IPS-18a (cell line): Measurements from ENCODE around the gene PREX1.

Experiments used
- H3K27ac ChIP-seq: one replicate; pipeline ENCODE4 v1.5.1; 2013; ENCODE audit warnings: low read length
- H3K27me3 ChIP-seq: one replicate; pipeline ENCODE4 v1.6.1; 2013; ENCODE audit warnings: mild to moderate bottlenecking, low read length; ENCODE audit not compliant: control insufficient read depth, insufficient read depth
- H3K36me3 ChIP-seq: one replicate; pipeline ENCODE4 v1.6.1; 2013; ENCODE audit warnings: low read depth, low read length; ENCODE audit not compliant: control insufficient read depth
- H3K4me1 ChIP-seq: one replicate; pipeline ENCODE4 v1.6.1; 2013; ENCODE audit warnings: low read depth, low read length; ENCODE audit not compliant: control insufficient read depth
- H3K4me3 ChIP-seq: one replicate; pipeline ENCODE4 v1.5.1; 2013; ENCODE audit warnings: low read length
- H3K9ac ChIP-seq: one replicate; pipeline ENCODE4 v1.6.1; 2013; ENCODE audit warnings: mild to moderate bottlenecking, low read length, moderate library complexity
- H3K9me3 ChIP-seq: one replicate; pipeline ENCODE4 v1.6.1; 2013; ENCODE audit warnings: low read depth, low read length; ENCODE audit not compliant: control insufficient read depth

PREX1 gene

GRCh38 chr20:48858075-48858790 lies 30.4 kb upstream of the PREX1 start:
- Histone ChIP-seq H3K9ac (no peak overlapping the region), H3K4me1 (no peaks in the 10 kb centered on the region), H3K9me3 (no peaks in the 10 kb centered on the region), H3K27ac (no peak overlapping the region), H3K27me3 (no peaks in the 10 kb centered on the region), H3K4me3 (no peak overlapping the region), H3K36me3 (no peaks in the 10 kb centered on the region)

DNA sequence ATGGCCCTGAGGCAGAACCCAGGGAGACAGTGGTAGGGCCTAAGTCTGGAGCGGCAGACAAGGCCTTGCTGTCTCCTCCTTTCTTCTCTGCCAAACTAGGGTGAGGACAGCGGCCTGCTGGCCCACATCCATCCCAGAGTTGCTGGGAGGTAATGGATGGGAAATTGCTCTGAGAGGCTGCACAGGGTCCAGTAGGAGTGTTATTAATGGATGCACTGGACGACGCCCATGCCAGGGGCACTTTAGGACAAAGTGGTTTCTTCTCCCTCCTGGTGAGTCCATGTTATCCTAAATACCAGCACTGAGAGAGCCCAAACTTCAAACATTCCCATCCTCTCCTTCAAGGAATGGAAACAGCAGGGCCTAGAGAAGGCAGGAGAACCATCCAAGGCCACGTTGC lies 28.3 kb upstream of the PREX1 start:
- Histone ChIP-seq H3K9me3 (no peaks in the 10 kb centered on the region), H3K4me3 (no peak overlapping the region), H3K36me3 (no peaks in the 10 kb centered on the region), H3K4me1 (no peaks in the 10 kb centered on the region), H3K9ac (no peak overlapping the region), H3K27ac (no peak overlapping the region), H3K27me3 (no peaks in the 10 kb centered on the region)

DNA sequence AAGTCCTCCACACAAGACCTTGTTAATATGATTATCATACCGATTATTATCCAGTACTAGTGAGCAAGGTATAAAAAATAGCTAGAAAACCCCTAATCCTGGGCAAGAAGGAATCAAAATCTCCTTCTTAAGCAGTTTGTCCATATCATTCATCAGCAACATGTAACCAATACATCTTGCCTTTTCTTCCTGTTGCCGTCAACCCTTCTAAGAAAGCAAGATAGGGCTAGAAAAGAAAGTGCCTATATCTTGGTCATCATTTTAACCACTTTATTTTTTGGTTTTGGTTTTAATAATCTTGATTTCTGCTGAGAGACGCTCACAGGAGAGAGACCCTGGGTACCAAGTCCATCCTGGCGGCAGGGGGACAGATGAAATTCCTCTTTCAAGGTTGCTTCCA lies 27.2 kb upstream of the PREX1 start:
- Histone ChIP-seq H3K4me3 (no peak overlapping the region), H3K27ac (no peak overlapping the region), H3K9me3 (no peaks in the 10 kb centered on the region), H3K4me1 (no peaks in the 10 kb centered on the region), H3K9ac (no peak overlapping the region), H3K36me3 (no peaks in the 10 kb centered on the region), H3K27me3 (no peaks in the 10 kb centered on the region)

GRCh38 chr20:48852609-48853008 lies 24.8 kb upstream of the PREX1 start:
- Histone ChIP-seq H3K9me3 (no peaks in the 10 kb centered on the region), H3K27ac (no peak overlapping the region), H3K4me1 (no peaks in the 10 kb centered on the region), H3K36me3 (no peaks in the 10 kb centered on the region), H3K27me3 (no peaks in the 10 kb centered on the region), H3K4me3 (no peak overlapping the region), H3K9ac (no peak overlapping the region)

GRCh38 chr20:48851579-48851978 lies 23.8 kb upstream of the PREX1 start:
- H3K27ac ChIP-seq, result no peak overlapping the region
- H3K4me3 ChIP-seq, result no peak overlapping the region
- H3K9ac ChIP-seq, result no peak overlapping the region
- H3K36me3 ChIP-seq, result no peaks in the 10 kb centered on the region
- H3K9me3 ChIP-seq, result no peaks in the 10 kb centered on the region
- H3K27me3 ChIP-seq, result no peaks in the 10 kb centered on the region
- peaks cover 6% of the 10 kb centered on the region for H3K4me1 ChIP-seq

DNA sequence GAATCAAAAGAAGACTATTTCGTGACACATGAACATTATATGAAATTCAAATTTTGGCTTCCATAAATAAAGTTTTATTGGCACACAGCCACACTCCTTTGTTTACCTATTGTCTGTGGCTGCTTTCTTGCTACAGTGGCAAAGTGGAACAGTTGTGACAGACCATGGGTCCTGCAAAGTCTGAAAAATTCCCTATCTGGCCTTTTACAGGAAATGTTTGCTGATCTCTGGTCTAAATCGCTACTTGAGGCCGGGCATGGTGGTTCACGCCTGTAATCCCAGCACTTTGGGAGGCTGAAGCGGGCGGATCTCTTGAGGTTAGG lies 23.1 kb upstream of the PREX1 start:
- H3K4me3 ChIP-seq, result no peak overlapping the region
- H3K27me3 ChIP-seq, result no peaks in the 10 kb centered on the region
- H3K9me3 ChIP-seq, result no peaks in the 10 kb centered on the region
- H3K4me1 ChIP-seq, result peaks cover 7% of the 10 kb centered on the region
- H3K36me3 ChIP-seq, result no peaks in the 10 kb centered on the region
- H3K27ac ChIP-seq, result no peak overlapping the region
- H3K9ac ChIP-seq, result no peak overlapping the region

DNA sequence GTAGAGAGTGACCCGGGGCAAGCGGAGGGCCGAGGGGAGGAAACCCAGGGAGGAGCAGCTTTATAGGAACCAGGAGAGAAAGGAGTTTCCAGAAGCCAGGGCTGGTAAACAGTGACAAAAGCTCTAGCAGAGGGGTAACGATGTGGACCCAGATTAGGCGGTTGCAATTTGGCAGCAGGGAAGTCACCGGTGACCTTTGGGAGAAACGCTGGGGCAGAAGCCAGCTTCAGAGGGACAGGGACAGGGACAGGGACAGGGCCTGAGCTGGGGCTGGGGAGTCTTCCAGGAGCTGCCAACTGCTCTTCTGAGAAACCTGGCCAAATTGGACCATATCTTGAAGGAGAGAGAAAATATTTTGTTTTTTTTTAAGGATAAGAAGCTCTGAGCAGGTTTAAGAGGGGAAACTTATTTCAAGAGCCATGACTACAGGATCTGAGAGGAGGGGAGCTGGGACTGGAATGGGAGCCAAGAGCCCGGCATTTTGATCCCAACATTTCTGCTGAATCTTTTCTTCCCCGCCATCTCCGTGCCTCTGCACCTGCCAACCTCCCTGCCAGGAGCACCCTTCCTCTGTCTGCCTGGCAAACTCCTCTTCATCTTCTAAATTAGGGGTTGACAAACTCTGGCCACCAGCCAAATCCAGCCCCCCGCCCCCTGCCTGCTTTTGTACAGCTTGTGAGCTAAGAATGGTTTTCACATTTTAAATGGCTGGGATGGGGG lies 22.6 kb upstream of the PREX1 start:
- Histone ChIP-seq H3K27me3 (no peaks in the 10 kb centered on the region), H3K4me1 (peaks cover 7% of the 10 kb centered on the region), H3K9me3 (no peaks in the 10 kb centered on the region), H3K36me3 (no peaks in the 10 kb centered on the region), H3K27ac (no peak overlapping the region), H3K9ac (no peak overlapping the region), H3K4me3 (no peak overlapping the region)

DNA sequence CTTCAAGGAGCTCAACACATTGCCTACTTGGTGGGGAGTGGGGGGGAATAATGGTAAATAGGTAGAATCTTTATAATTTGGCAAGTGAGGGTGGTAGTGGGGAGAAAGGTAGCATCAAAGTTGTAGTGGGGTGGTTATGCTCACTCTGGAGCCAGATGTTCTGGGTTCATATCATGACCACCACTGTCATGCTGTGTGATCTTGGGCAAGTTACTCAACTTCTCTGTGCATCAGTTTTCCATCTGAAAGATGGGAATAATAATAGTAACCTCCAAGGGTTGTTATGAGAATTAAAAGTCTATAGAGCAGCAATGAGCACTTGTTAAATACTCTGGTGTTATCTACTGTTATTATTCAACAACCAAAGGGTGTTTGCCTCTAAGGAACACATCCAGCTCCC lies 22.0 kb upstream of the PREX1 start:
- Histone ChIP-seq H3K4me3 (no peak overlapping the region), H3K9ac (no peak overlapping the region), H3K9me3 (no peaks in the 10 kb centered on the region), H3K36me3 (no peaks in the 10 kb centered on the region), H3K27me3 (no peaks in the 10 kb centered on the region), H3K27ac (no peak overlapping the region), H3K4me1 (peaks cover 7% of the 10 kb centered on the region)

DNA sequence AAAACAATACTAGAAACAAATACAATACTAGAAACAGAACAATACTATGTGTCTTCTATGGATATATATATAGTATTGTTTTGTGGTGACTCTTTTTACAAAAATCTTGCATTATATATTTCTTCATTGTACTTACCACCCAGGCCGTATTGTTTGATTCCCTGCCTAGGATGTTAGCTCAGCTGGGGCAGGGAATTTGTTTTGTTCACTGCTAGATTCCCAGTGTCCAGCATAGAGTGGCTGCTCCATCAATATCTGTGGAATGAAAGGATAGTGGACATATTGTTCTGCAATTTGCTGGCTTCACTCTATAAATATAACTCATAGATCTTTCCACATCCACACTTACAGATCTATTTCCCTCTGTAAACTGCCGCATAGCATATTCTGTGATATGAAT lies 21.5 kb upstream of the PREX1 start:
- Histone ChIP-seq H3K27ac (no peak overlapping the region), H3K4me1 (peaks cover 7% of the 10 kb centered on the region), H3K4me3 (no peak overlapping the region), H3K9me3 (no peaks in the 10 kb centered on the region), H3K9ac (no peak overlapping the region), H3K36me3 (no peaks in the 10 kb centered on the region), H3K27me3 (no peaks in the 10 kb centered on the region)

DNA sequence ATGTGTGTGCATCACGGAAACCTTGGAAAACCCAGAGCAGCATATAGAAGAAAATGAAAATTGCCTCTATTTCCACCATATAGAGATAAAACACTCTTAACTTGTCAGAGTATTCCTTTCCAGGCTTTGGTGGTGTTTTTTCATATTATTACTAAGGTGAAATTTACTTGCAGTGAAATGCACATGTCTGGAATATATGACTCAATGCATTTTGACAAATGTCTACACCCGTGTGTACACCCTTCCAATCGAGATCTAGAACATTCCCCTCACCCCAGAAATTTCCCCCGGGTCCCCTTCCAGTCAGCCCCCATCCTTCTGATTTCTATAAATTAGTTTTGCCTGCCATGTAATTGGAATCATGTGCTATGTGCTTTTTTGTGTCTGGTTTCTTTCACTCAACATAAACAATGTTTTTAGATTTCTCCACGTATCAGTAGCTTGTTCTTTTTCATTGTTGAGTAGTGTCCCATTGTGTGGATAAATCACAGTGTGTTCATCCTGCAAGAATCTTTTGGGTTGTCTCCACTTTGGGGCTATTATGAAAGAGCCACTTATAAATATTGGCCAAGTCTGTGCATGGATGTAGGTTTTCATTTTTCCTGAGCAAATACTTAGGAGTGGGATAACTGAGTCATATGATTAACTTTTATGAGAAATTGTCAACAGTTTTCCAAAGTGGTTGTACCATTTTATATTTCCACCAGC lies 19.9 kb upstream of the PREX1 start:
- Histone ChIP-seq H3K27ac (no peak overlapping the region), H3K9ac (no peak overlapping the region), H3K27me3 (no peaks in the 10 kb centered on the region), H3K9me3 (no peaks in the 10 kb centered on the region), H3K4me1 (peaks cover 7% of the 10 kb centered on the region), H3K36me3 (no peaks in the 10 kb centered on the region), H3K4me3 (no peak overlapping the region)

GRCh38 chr20:48846516-48847492 lies 19.0 kb upstream of the PREX1 start:
- no peak overlapping the region for H3K27ac ChIP-seq
- no peaks in the 10 kb centered on the region for H3K9me3 ChIP-seq
- H3K27me3 ChIP-seq, result no peaks in the 10 kb centered on the region
- no peaks in the 10 kb centered on the region for H3K36me3 ChIP-seq
- H3K4me1 ChIP-seq, result peaks cover 7% of the 10 kb centered on the region
- peak overlapping the region; percentile 10 for H3K9ac ChIP-seq
- H3K4me3 ChIP-seq, result no peak overlapping the region
